ENCODE measurements around the gene CNTNAP2. TPM values are rescaled to one million over a fixed set of nuclear protein-coding genes. Genes with fewer than 3 reads are reported as not detected.

The CNTNAP2 gene
- total and polyA plus RNA-seq, 2 donors from 2014 or later, result 0.06 to 0.13 TPM

- Histone ChIP-seq H3K4me1 (ENCODE audit: control insufficient read depth in 2 of 3, insufficient read depth in 2 of 3, low read depth in 1 of 3, low read length in 3 of 3) (no peaks in the 10 kb centered on the region), H3K36me3 (ENCODE audit: control insufficient read depth in 2 of 3, insufficient read depth in 3 of 3, low read length in 3 of 3) (no peaks in the 10 kb centered on the region), H3K4me3 (ENCODE audit: low read length in 3 of 3) (no peak overlapping the region), H3K27ac (ENCODE audit: low read depth in 2 of 2, low read length in 2 of 2) (no peak overlapping the region), H3K27me3 (ENCODE audit: control insufficient read depth, insufficient read depth, low read length) (no peaks in the 10 kb centered on the region), H3K9ac (ENCODE audit: low read length in 3 of 3) (no peak overlapping the region), H3K9me3 (ENCODE audit: control insufficient read depth in 2 of 3, insufficient read depth in 1 of 3, low read length in 3 of 3) (no peaks in the 10 kb centered on the region)
- intact Hi-C loops (cut with DNase I), result no loop called here
- no peak for TF ChIP-seq CTCF (IDR thresholded peaks at IDR 0.05; ENCODE audit: borderline replicate concordance, extremely low read depth, insufficient read depth)
- FAIRE-seq, result no peak
- DNase-seq, result peak in 1 of 5 donors; percentile 21
These were observed 253.6 kb downstream of the CNTNAP2 start for GRCh38 chr7:146370171-146370570.

GRCh38 chr7:146375170-146375569, 258.6 kb downstream of the CNTNAP2 start:
- H3K4me1 ChIP-seq (ENCODE audit: control insufficient read depth in 2 of 3, insufficient read depth in 2 of 3, low read depth in 1 of 3, low read length in 3 of 3), result no peaks in the 10 kb centered on the region
- intact Hi-C loops (cut with DNase I), result no loop called here
- H3K4me3 ChIP-seq (ENCODE audit: low read length in 3 of 3), result no peak overlapping the region
- H3K27me3 ChIP-seq (ENCODE audit: control insufficient read depth, insufficient read depth, low read length), result no peaks in the 10 kb centered on the region
- H3K9me3 ChIP-seq (ENCODE audit: control insufficient read depth in 2 of 3, insufficient read depth in 1 of 3, low read length in 3 of 3), result no peaks in the 10 kb centered on the region
- TF ChIP-seq CTCF (IDR thresholded peaks at IDR 0.05; ENCODE audit: borderline replicate concordance, extremely low read depth, insufficient read depth), result no peak
- DNase-seq (peak in 2 of 5 donors; percentile 9 to 25), FAIRE-seq (no peak)
- H3K36me3 ChIP-seq (ENCODE audit: control insufficient read depth in 2 of 3, insufficient read depth in 3 of 3, low read length in 3 of 3), result no peaks in the 10 kb centered on the region
- H3K27ac ChIP-seq (ENCODE audit: low read depth in 2 of 2, low read length in 2 of 2), result no peak overlapping the region
- no peak overlapping the region for H3K9ac ChIP-seq (ENCODE audit: low read length in 3 of 3)

- Histone ChIP-seq H3K9me3 (ENCODE audit: control insufficient read depth in 2 of 3, insufficient read depth in 1 of 3, low read length in 3 of 3) (no peaks in the 10 kb centered on the region), H3K27me3 (ENCODE audit: control insufficient read depth, insufficient read depth, low read length) (no peaks in the 10 kb centered on the region), H3K27ac (ENCODE audit: low read depth in 2 of 2, low read length in 2 of 2) (no peak overlapping the region), H3K4me3 (ENCODE audit: low read length in 3 of 3) (no peak overlapping the region), H3K9ac (ENCODE audit: low read length in 3 of 3) (no peak overlapping the region), H3K4me1 (ENCODE audit: control insufficient read depth in 2 of 3, insufficient read depth in 2 of 3, low read depth in 1 of 3, low read length in 3 of 3) (no peaks in the 10 kb centered on the region), H3K36me3 (ENCODE audit: control insufficient read depth in 2 of 3, insufficient read depth in 3 of 3, low read length in 3 of 3) (no peaks in the 10 kb centered on the region)
- no peak for DNase-seq
- no peak for TF ChIP-seq CTCF (IDR thresholded peaks at IDR 0.05; ENCODE audit: borderline replicate concordance, extremely low read depth, insufficient read depth)
- intact Hi-C loops (cut with DNase I), result no loop called here
- no peak for FAIRE-seq
These were observed 261.6 kb downstream of the CNTNAP2 start for GRCh38 chr7:146378196-146378595.

- Histone ChIP-seq H3K4me3 (ENCODE audit: low read length in 3 of 3) (no peak overlapping the region), H3K4me1 (ENCODE audit: control insufficient read depth in 2 of 3, insufficient read depth in 2 of 3, low read depth in 1 of 3, low read length in 3 of 3) (no peaks in the 10 kb centered on the region), H3K9me3 (ENCODE audit: control insufficient read depth in 2 of 3, insufficient read depth in 1 of 3, low read length in 3 of 3) (no peaks in the 10 kb centered on the region), H3K9ac (ENCODE audit: low read length in 3 of 3) (no peak overlapping the region), H3K27ac (ENCODE audit: low read depth in 2 of 2, low read length in 2 of 2) (no peak overlapping the region), H3K36me3 (ENCODE audit: control insufficient read depth in 2 of 3, insufficient read depth in 3 of 3, low read length in 3 of 3) (no peaks in the 10 kb centered on the region), H3K27me3 (ENCODE audit: control insufficient read depth, insufficient read depth, low read length) (no peaks in the 10 kb centered on the region)
- intact Hi-C loops (cut with DNase I), result no loop called here
- DNase-seq (no peak), FAIRE-seq (no peak)
- no peak for TF ChIP-seq CTCF (IDR thresholded peaks at IDR 0.05; ENCODE audit: borderline replicate concordance, extremely low read depth, insufficient read depth)
These were observed 270.5 kb downstream of the CNTNAP2 start for GRCh38 chr7:146387140-146387539.
